AG08396 (cell line): ENCODE data around the gene MYL4.
A peak's percentile ranks its signal among the peaks of the same experiment; 100 is the strongest.
"Not testable (repeated sequence)": the region's sequence is repeated elsewhere in the genome, so short reads cannot be mapped to it uniquely, and the experiment has no call there.

Experiments used
- DNase-seq: peaks from one replicate; pipeline ENCODE4 v3.0.0; 2012; ENCODE audit warnings: low spot score, mixed read lengths

MYL4 gene

GRCh38 chr17:47221154-47221553 is 12.0 kb downstream of the MYL4 start:
- no peak for DNase-seq

- DNase-seq = no peak
Observed at GRCh38 chr17:47222047-47222446, 12.9 kb downstream of the MYL4 start.

GRCh38 chr17:47223007-47223406 is 13.9 kb downstream of the MYL4 start:
- DNase-seq = no peak

GRCh38 chr17:47223460-47223859 is 14.3 kb downstream of the MYL4 start:
- no peak for DNase-seq

GRCh38 chr17:47224077-47224476 is 14.9 kb downstream of the MYL4 start:
- not testable (repeated sequence) for DNase-seq

GRCh38 chr17:47224966-47225365 is 15.8 kb downstream of the MYL4 start:
- no peak for DNase-seq

- DNase-seq = peak; percentile 65
Observed at GRCh38 chr17:47225436-47225858, 16.3 kb downstream of the MYL4 start.

- no peak for DNase-seq
Observed at GRCh38 chr17:47225911-47226688, 17.0 kb downstream of the MYL4 start.

- no peak for DNase-seq
Observed at GRCh38 chr17:47227862-47228261, 18.7 kb downstream of the MYL4 start.

GRCh38 chr17:47229535-47230443 is 20.6 kb downstream of the MYL4 start:
- peak; percentile 89 for DNase-seq

- no peak for DNase-seq
Observed at GRCh38 chr17:47230864-47231263, 21.7 kb downstream of the MYL4 start.

- no peak for DNase-seq
Observed at GRCh38 chr17:47231334-47231733, 22.2 kb downstream of the MYL4 start.

- DNase-seq = no peak
Observed at GRCh38 chr17:47231866-47232265, 22.7 kb downstream of the MYL4 start.

GRCh38 chr17:47232465-47232864 is 23.3 kb downstream of the MYL4 start:
- no peak for DNase-seq

GRCh38 chr17:47235506-47235905 is 26.4 kb downstream of the MYL4 start:
- no peak for DNase-seq

GRCh38 chr17:47235923-47236322 is 26.8 kb downstream of the MYL4 start:
- no peak for DNase-seq

GRCh38 chr17:47237841-47238240 is 28.7 kb downstream of the MYL4 start:
- no peak for DNase-seq

GRCh38 chr17:47238321-47239010 is 29.3 kb downstream of the MYL4 start:
- no peak for DNase-seq

GRCh38 chr17:47239619-47239966 is 30.4 kb downstream of the MYL4 start:
- no peak for DNase-seq

GRCh38 chr17:47239967-47240651 is 31.0 kb downstream of the MYL4 start:
- peak; percentile 91 for DNase-seq

- DNase-seq = no peak
Observed at GRCh38 chr17:47240806-47241205, 31.7 kb downstream of the MYL4 start.

GRCh38 chr17:47242648-47243047 is 33.5 kb downstream of the MYL4 start:
- DNase-seq = no peak
